HEK293 (cell line): Measurements from ENCODE around the gene PAK4.

ENCODE experiments used
- GLIS1 ChIP-seq: fragments of 450-650 bp; formaldehyde crosslinking; IDR thresholded peaks from 2 replicates; pipeline ENCODE4 v1.5.1; 2016; ENCODE audit warnings: missing biosample characterization, missing genetic modification characterization
- GLIS2 ChIP-seq: fragments of 450-650 bp; formaldehyde crosslinking; IDR thresholded peaks from 2 replicates; pipeline ENCODE4 v1.5.1; 2016; ENCODE audit warnings: missing biosample characterization, missing genetic modification characterization
- IKZF3 ChIP-seq: fragments of 450-650 bp; IDR thresholded peaks from 2 replicates; pipeline ENCODE4 v1.5.0; 2018; ENCODE audit warnings: missing biosample characterization, mild to moderate bottlenecking, missing genetic modification characterization, moderate library complexity
- MZF1 ChIP-seq: fragments of 450-650 bp; formaldehyde crosslinking; IDR thresholded peaks from 2 replicates; pipeline ENCODE4 v1.5.1; 2017; ENCODE audit warnings: missing biosample characterization, missing genetic modification characterization, borderline replicate concordance
- REST ChIP-seq: fragments of 450-650 bp; formaldehyde crosslinking; IDR thresholded peaks from 2 replicates; pipeline ENCODE4 v1.5.1; 2016; ENCODE audit warnings: missing biosample characterization, missing genetic modification characterization
- SCRT2 ChIP-seq: fragments of 450-650 bp; formaldehyde crosslinking; IDR thresholded peaks from 2 replicates; pipeline ENCODE4 v1.5.1; 2016; ENCODE audit warnings: missing biosample characterization, missing genetic modification characterization
- YY1 ChIP-seq: fragments of 450-650 bp; formaldehyde crosslinking; IDR thresholded peaks from 2 replicates; pipeline ENCODE4 v1.5.1; 2018; ENCODE audit warnings: missing biosample characterization, missing genetic modification characterization
- ZBTB10 ChIP-seq: fragments of 450-650 bp; formaldehyde crosslinking; IDR thresholded peaks from 2 replicates; pipeline ENCODE4 v1.5.1; 2016; ENCODE audit warnings: missing biosample characterization, missing genetic modification characterization
- ZBTB21 ChIP-seq: fragments of 450-650 bp; formaldehyde crosslinking; IDR thresholded peaks from 2 replicates; pipeline ENCODE4 v1.5.1; 2017; ENCODE audit warnings: missing biosample characterization, missing genetic modification characterization
- ZBTB48 ChIP-seq: fragments of 450-650 bp; formaldehyde crosslinking; IDR thresholded peaks from 2 replicates; pipeline ENCODE4 v1.5.1; 2016; ENCODE audit warnings: missing biosample characterization, missing genetic modification characterization
- ZNF10 ChIP-seq: fragments of 450-650 bp; formaldehyde crosslinking; IDR thresholded peaks from 2 replicates; pipeline ENCODE4 v1.5.1; 2017; ENCODE audit warnings: missing biosample characterization, missing genetic modification characterization
- ZNF121 ChIP-seq: fragments of 450-650 bp; formaldehyde crosslinking; IDR thresholded peaks from 2 replicates; pipeline ENCODE4 v1.5.1; 2016; ENCODE audit warnings: missing biosample characterization, missing genetic modification characterization
- ZNF140 ChIP-seq: fragments of 450-650 bp; formaldehyde crosslinking; IDR thresholded peaks from 2 replicates; pipeline ENCODE4 v1.5.1; 2016; ENCODE audit warnings: missing biosample characterization, missing genetic modification characterization
- ZNF148 ChIP-seq: fragments of 450-650 bp; formaldehyde crosslinking; IDR thresholded peaks from 2 replicates; pipeline ENCODE4 v1.5.0; 2017; ENCODE audit warnings: missing biosample characterization, missing genetic modification characterization, borderline replicate concordance
- ZNF16 ChIP-seq: fragments of 450-650 bp; formaldehyde crosslinking; IDR thresholded peaks from 2 replicates; pipeline ENCODE4 v1.5.1; 2016; ENCODE audit warnings: low read depth, missing biosample characterization, missing genetic modification characterization
- ZNF223 ChIP-seq: fragments of 450-650 bp; formaldehyde crosslinking; IDR thresholded peaks from 2 replicates; pipeline ENCODE4 v1.5.1; 2016; ENCODE audit warnings: missing biosample characterization, missing genetic modification characterization
- ZNF335 ChIP-seq: fragments of 450-650 bp; formaldehyde crosslinking; conservative IDR thresholded peaks from 2 replicates; pipeline ENCODE4 v1.5.1; 2016; ENCODE audit warnings: missing biosample characterization, missing genetic modification characterization
- ZNF398 ChIP-seq: fragments of 450-650 bp; formaldehyde crosslinking; IDR thresholded peaks from 2 replicates; pipeline ENCODE4 v1.5.1; 2017; ENCODE audit warnings: missing biosample characterization, missing genetic modification characterization
- ZNF404 ChIP-seq: fragments of 450-650 bp; formaldehyde crosslinking; IDR thresholded peaks from 2 replicates; pipeline ENCODE4 v1.5.1; 2017; ENCODE audit warnings: missing biosample characterization, missing genetic modification characterization
- ZNF596 ChIP-seq: fragments of 450-650 bp; IDR thresholded peaks from 2 replicates; pipeline ENCODE4 v1.5.0; 2018; ENCODE audit warnings: missing biosample characterization, mild to moderate bottlenecking, missing genetic modification characterization, moderate library complexity
- ZNF610 ChIP-seq: fragments of 450-650 bp; formaldehyde crosslinking; IDR thresholded peaks from 2 replicates; pipeline ENCODE4 v1.5.1; 2016; ENCODE audit warnings: missing biosample characterization, missing genetic modification characterization, borderline replicate concordance
- ZNF639 ChIP-seq: fragments of 450-650 bp; formaldehyde crosslinking; IDR thresholded peaks from 2 replicates; pipeline ENCODE4 v1.5.1; 2016; ENCODE audit warnings: missing biosample characterization, missing genetic modification characterization
- ZNF664 ChIP-seq: fragments of 450-650 bp; formaldehyde crosslinking; IDR thresholded peaks from 2 replicates; pipeline ENCODE4 v1.5.1; 2016; ENCODE audit warnings: missing biosample characterization, missing genetic modification characterization
- ZNF677 ChIP-seq: fragments of 450-650 bp; IDR thresholded peaks from 2 replicates; pipeline ENCODE4 v1.5.0; 2018; ENCODE audit warnings: missing biosample characterization, mild to moderate bottlenecking, missing genetic modification characterization, moderate library complexity
- ZNF76 ChIP-seq: fragments of 450-650 bp; formaldehyde crosslinking; IDR thresholded peaks from 2 replicates; pipeline ENCODE4; 2016; ENCODE audit warnings: low read depth, missing biosample characterization, missing genetic modification characterization, borderline replicate concordance
- ZNF830 ChIP-seq: fragments of 450-650 bp; IDR thresholded peaks from 2 replicates; pipeline ENCODE4 v1.5.0; 2018; ENCODE audit warnings: missing biosample characterization, missing genetic modification characterization, low read depth, mild to moderate bottlenecking, moderate library complexity
- ZXDB ChIP-seq: fragments of 450-650 bp; formaldehyde crosslinking; IDR thresholded peaks from 2 replicates; pipeline ENCODE4 v1.5.1; 2016; ENCODE audit warnings: missing biosample characterization, missing genetic modification characterization

PAK4 gene

GRCh38 chr19:39127812-39128515 is 2.4 kb downstream of the PAK4 start (continued):
- TF ChIP-seq ZNF76 = no peak
- peak; percentile 19; the same call in 1 of the 2 replicates for TF ChIP-seq IKZF3 (tag by site-specific recombination)
- TF ChIP-seq GLIS1 (tag by site-specific recombination) = peak; percentile 48; the same call in 1 of the 2 replicates
- peak; percentile 18; the same call in 1 of the 2 replicates for TF ChIP-seq ZNF398 (tag by site-specific recombination)
- no peak for TF ChIP-seq YY1
- peak; percentile 40; the same call in 1 of the 2 replicates for TF ChIP-seq SCRT2 (tag by site-specific recombination)
- TF ChIP-seq ZNF148 (tag by site-specific recombination) = 0 out of 2 replicates have a peak, but pooled peaks have one; percentile 0
- TF ChIP-seq ZNF16 (tag by site-specific recombination) = peak; percentile 63; the same call in 1 of the 2 replicates
- TF ChIP-seq ZNF140 = no peak
- no peak for TF ChIP-seq ZNF664 (tag by site-specific recombination)
- no peak for TF ChIP-seq ZNF404 (tag by site-specific recombination)
- TF ChIP-seq REST (tag by site-specific recombination) = no peak
- TF ChIP-seq ZNF639 (tag by site-specific recombination) = 0 out of 2 replicates have a peak, but pooled peaks have one; percentile 23
- TF ChIP-seq ZNF10 (tag by site-specific recombination) = 0 out of 2 replicates have a peak, but pooled peaks have one; percentile 10
- no peak for TF ChIP-seq ZNF610 (tag by site-specific recombination)
- TF ChIP-seq ZNF335 = no peak; the same call in 1 of the 2 replicates
- TF ChIP-seq GLIS2 = no peak
- TF ChIP-seq ZNF830 (tag by site-specific recombination) = no peak
- peak; percentile 5; the same call in 1 of the 2 replicates for TF ChIP-seq ZNF223
- TF ChIP-seq ZBTB21 = 0 out of 2 replicates have a peak, but pooled peaks have one; percentile 15
- no peak for TF ChIP-seq ZNF596
- no peak for TF ChIP-seq ZBTB10 (tag by site-specific recombination)
- TF ChIP-seq ZBTB48 (tag by site-specific recombination) = 0 out of 2 replicates have a peak, but pooled peaks have one; percentile 18
- TF ChIP-seq ZNF677 (tag by site-specific recombination) = 0 out of 2 replicates have a peak, but pooled peaks have one; percentile 26
- peak; percentile 33; the same call in 1 of the 2 replicates for TF ChIP-seq ZNF121 (tag by site-specific recombination)
- TF ChIP-seq ZXDB = no peak
- TF ChIP-seq MZF1 (tag by site-specific recombination) = 0 out of 2 replicates have a peak, but pooled peaks have one; percentile 22
